Peyer's patch (tissue), 4 donors: ENCODE results near the gene PAM. TPM values are rescaled to one million over a fixed set of nuclear protein-coding genes. Genes with fewer than 3 reads are reported as not detected.

Source experiments
- DNase-seq, 3 donors: peaks; one replicate each; pipeline ENCODE4 v3.0.0-alpha.2; 2017 to 2019
- H3K27ac ChIP-seq, 4 donors: fragments of 200-600 bp; sonication (generic); one replicate each; pipeline ENCODE4 v1.5.1; 2016 to 2019
- H3K27me3 ChIP-seq, 2 donors: fragments of 200-600 bp; sonication (generic); one replicate each; pipeline ENCODE4 v1.5.1; 2019
- H3K36me3 ChIP-seq, 3 donors: fragments of 200-600 bp; sonication (generic); one replicate each; pipeline ENCODE4 v1.5.1; 2016 to 2019
- H3K4me1 ChIP-seq, 4 donors: fragments of 200-600 bp; sonication (generic); one replicate each; pipeline ENCODE4 v1.5.1; 2016 to 2019
- H3K4me3 ChIP-seq, 4 donors: fragments of 200-600 bp; sonication (generic); 1 replicate in 3 of 4; 2 replicates in 1 of 4; pipeline ENCODE4 v1.5.1; 2016 to 2019; ENCODE audit warnings: mild to moderate bottlenecking in 1 of 4
- H3K9me3 ChIP-seq, 4 donors: fragments of 200-600 bp; sonication (generic); one replicate each; pipeline ENCODE4 v1.5.1; 2016 to 2019; ENCODE audit warnings: mild to moderate bottlenecking in 1 of 4
- CTCF ChIP-seq, 6 experiments: fragments of 450-650 bp in 4 of 6; fragments of 200-600 bp in 2 of 6; sonication (generic) in 1 of 6; IDR thresholded peaks; one replicate each; pipeline ENCODE4 v1.5.1; 2017 to 2019; ENCODE audit warnings: antibody characterized with exemption in 6 of 6, mild to moderate bottlenecking in 3 of 6, moderate library complexity in 1 of 6
- POLR2A ChIP-seq, 2 donors: fragments of 450-650 bp; IDR thresholded peaks; one replicate each; pipeline ENCODE4 v1.5.1; 2017; ENCODE audit warnings: antibody characterized with exemption in 2 of 2, mild to moderate bottlenecking in 2 of 2, moderate library complexity in 2 of 2
- total RNA-seq, 4 donors: library from RNA; depleted of rRNA; stranded (reverse); fragments of >200 nt; gene quantifications; one replicate each; pipeline ENCODE4 v1.1.0, GENCODE V29; 2016

PAM gene
- total RNA-seq, 4 donors from 2014 or later: 58.6 to 130 (median 109) TPM

DNA sequence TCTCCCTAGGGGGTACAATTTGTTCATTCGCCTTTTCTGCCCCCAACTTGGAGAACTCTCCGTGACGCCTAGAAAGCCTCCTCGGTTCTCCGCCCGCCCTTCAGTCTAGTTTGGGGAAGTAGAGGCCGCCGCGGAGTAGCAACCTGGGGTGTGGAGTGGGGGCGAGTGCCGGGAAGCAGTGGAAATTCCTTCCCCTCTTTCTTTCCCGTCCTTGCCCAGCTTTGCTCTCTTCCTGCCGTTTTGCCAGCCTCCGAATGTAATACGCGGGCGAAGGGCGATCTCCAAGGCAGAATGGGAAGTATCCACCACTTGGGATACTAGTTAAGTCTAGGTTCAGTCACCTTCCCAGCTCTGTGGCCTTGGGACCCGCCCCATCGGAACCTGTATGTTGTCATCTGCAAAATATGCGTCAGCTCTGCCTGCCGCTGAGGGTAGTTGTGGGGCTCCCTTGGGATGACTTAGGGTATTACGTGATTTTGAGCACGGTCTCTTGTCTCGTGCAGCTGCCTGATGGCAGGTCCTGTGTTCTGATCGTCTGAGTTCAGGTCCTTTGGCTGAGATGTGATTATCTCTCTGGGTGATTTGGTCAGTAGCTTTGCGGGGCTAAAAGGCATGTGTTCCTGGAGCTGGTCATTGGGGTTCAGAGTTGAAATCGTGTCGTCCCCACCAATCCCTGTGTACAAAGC, 724 bp downstream of the PAM start:
- TF ChIP-seq POLR2A (IDR thresholded peaks at IDR 0.05) (peak; percentile 7 to 75), CTCF (IDR thresholded peaks at IDR 0.05) (peak in 1 of 6 experiments; percentile 25)
- H3K9me3 ChIP-seq: no peaks in the 10 kb centered on the region
- peak overlapping the region; percentile 62 to 87 (median 72) for H3K4me3 ChIP-seq
- no peaks in the 10 kb centered on the region for H3K27me3 ChIP-seq
- peaks cover 0 to 9% (median 0%) of the 10 kb centered on the region in 4 donors for H3K4me1 ChIP-seq
- DNase-seq: peak; percentile 62 to 88 (median 66)
- peak overlapping the region; percentile 56 to 86 (median 68) for H3K27ac ChIP-seq
- H3K36me3 ChIP-seq: no peaks in the 10 kb centered on the region

GRCh38 chr5:102758576-102758975, 3.5 kb downstream of the PAM start:
- peaks cover 0 to 15% (median 10%) of the 10 kb centered on the region in 4 donors for H3K4me1 ChIP-seq
- no peaks in the 10 kb centered on the region for H3K9me3 ChIP-seq
- TF ChIP-seq POLR2A (IDR thresholded peaks at IDR 0.05): no peak
- TF ChIP-seq CTCF (IDR thresholded peaks at IDR 0.05): no peak
- no peak overlapping the region for H3K4me3 ChIP-seq
- no peaks in the 10 kb centered on the region for H3K36me3 ChIP-seq
- H3K27ac ChIP-seq: no peak overlapping the region
- no peaks in the 10 kb centered on the region for H3K27me3 ChIP-seq
- DNase-seq: no peak

- Histone ChIP-seq H3K27ac (no peak overlapping the region), H3K36me3 (no peaks in the 10 kb centered on the region), H3K9me3 (no peaks in the 10 kb centered on the region), H3K4me1 (peaks cover 0 to 15% (median 9%) of the 10 kb centered on the region in 4 donors), H3K4me3 (no peak overlapping the region), H3K27me3 (no peaks in the 10 kb centered on the region)
- DNase-seq: no peak
- TF ChIP-seq CTCF (IDR thresholded peaks at IDR 0.05) (no peak), POLR2A (IDR thresholded peaks at IDR 0.05) (no peak)
Observed at GRCh38 chr5:102759289-102759688, 4.2 kb downstream of the PAM start.

GRCh38 chr5:102759700-102760099, 4.6 kb downstream of the PAM start:
- no peak for DNase-seq
- Histone ChIP-seq H3K27me3 (no peaks in the 10 kb centered on the region), H3K9me3 (no peaks in the 10 kb centered on the region), H3K4me1 (peaks cover 0 to 15% (median 7%) of the 10 kb centered on the region in 4 donors), H3K27ac (no peak overlapping the region), H3K4me3 (no peak overlapping the region), H3K36me3 (no peaks in the 10 kb centered on the region)
- no peak for TF ChIP-seq POLR2A (IDR thresholded peaks at IDR 0.05)
- no peak for TF ChIP-seq CTCF (IDR thresholded peaks at IDR 0.05)

DNA sequence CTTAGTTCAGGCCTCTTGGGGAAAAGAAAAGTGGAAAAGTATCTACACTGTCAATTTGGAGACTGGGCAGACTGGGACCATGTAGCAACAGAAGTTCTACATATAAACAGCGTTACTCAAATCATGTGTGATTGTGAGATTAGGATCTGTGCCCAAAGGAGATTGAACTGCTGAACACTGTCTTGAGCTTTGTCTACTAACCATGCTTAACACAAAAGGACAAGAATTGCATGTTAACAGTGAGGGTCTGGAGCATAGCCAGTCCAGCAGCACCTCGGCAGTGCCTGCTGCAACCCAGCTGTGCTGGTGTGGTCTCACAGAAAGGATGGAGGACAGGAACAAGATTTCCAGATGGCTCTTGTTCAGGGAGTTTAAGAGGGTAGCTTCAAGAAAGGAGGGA, 5.7 kb downstream of the PAM start:
- H3K4me1 ChIP-seq: peaks cover 0 to 15% (median 6%) of the 10 kb centered on the region in 4 donors
- H3K27ac ChIP-seq: no peak overlapping the region
- TF ChIP-seq CTCF (IDR thresholded peaks at IDR 0.05) (no peak), POLR2A (IDR thresholded peaks at IDR 0.05) (no peak)

More for the DNA sequence above, 5.7 kb downstream of the PAM start:
- no peak for DNase-seq
- no peaks in the 10 kb centered on the region for H3K36me3 ChIP-seq
- no peaks in the 10 kb centered on the region for H3K27me3 ChIP-seq
- H3K4me3 ChIP-seq: no peak overlapping the region
- no peaks in the 10 kb centered on the region for H3K9me3 ChIP-seq
